ENCODE measurements around the gene IRS2. TPM values are rescaled to one million over a fixed set of nuclear protein-coding genes. Genes with fewer than 3 reads are reported as not detected.

IRS2 gene
- total and polyA plus RNA-seq, 2 experiments from 2014 or later: 3.4 to 7.7 TPM

GRCh38 chr13:109803825-109804224 is 17.4 kb upstream of the IRS2 start:
- Histone ChIP-seq H2AFZ (no peak overlapping the region), H3K27ac (no peak overlapping the region), H3K4me3 (no peak overlapping the region), H3K27me3 (replicated peaks; ENCODE audit: insufficient read depth) (no peaks in the 10 kb centered on the region), H3K9me3 (ENCODE audit: low read depth) (no peaks in the 10 kb centered on the region), H3K9me2 (ENCODE audit: insufficient read depth) (no peaks in the 10 kb centered on the region), H3K79me2 (ENCODE audit: insufficient read depth) (no peaks in the 10 kb centered on the region), H3K4me2 (ENCODE audit: unreplicated experiment) (no peak overlapping the region), H3K36me3 (ENCODE audit: low read depth) (no peaks in the 10 kb centered on the region), H3K4me1 (ENCODE audit: insufficient read depth) (no peaks in the 10 kb centered on the region), H4K20me1 (ENCODE audit: insufficient read depth) (no peaks in the 10 kb centered on the region), H3K9ac (no peak overlapping the region), H3F3A (ENCODE audit: insufficient read depth) (no peaks in the 10 kb centered on the region)
- no peak for DNase-seq
- TF ChIP-seq EZH2phosphoT487 (IDR thresholded peaks at IDR 0.05; ENCODE audit: insufficient read depth, low read depth) (no peak), EZH2 (IDR thresholded peaks at IDR 0.05; ENCODE audit: insufficient read depth, poor library complexity, severe bottlenecking) (no peak)
- in situ Hi-C loops (cut with MboI): no loop called here
- 79 to 81% methylated on average over 1 of the region's 1 CpG for WGBS, 2 experiments (ENCODE audit: low coverage in 1 of 2, low lambda C conversion rate in 2 of 2, missing lambda C conversion rate in 2 of 2)

- Histone ChIP-seq H3K4me2 (ENCODE audit: unreplicated experiment) (no peak overlapping the region), H3F3A (ENCODE audit: insufficient read depth) (no peaks in the 10 kb centered on the region), H3K9ac (no peak overlapping the region), H3K36me3 (ENCODE audit: low read depth) (no peaks in the 10 kb centered on the region), H3K9me2 (ENCODE audit: insufficient read depth) (no peaks in the 10 kb centered on the region), H3K27ac (no peak overlapping the region), H3K27me3 (replicated peaks; ENCODE audit: insufficient read depth) (no peaks in the 10 kb centered on the region), H3K79me2 (ENCODE audit: insufficient read depth) (no peaks in the 10 kb centered on the region), H3K9me3 (ENCODE audit: low read depth) (no peaks in the 10 kb centered on the region), H4K20me1 (ENCODE audit: insufficient read depth) (no peaks in the 10 kb centered on the region), H3K4me1 (ENCODE audit: insufficient read depth) (no peaks in the 10 kb centered on the region), H3K4me3 (no peak overlapping the region), H2AFZ (no peak overlapping the region)
- 68 to 72% methylated on average over 4 of the region's 4 CpGs for WGBS, 2 experiments (ENCODE audit: low coverage in 1 of 2, low lambda C conversion rate in 2 of 2, missing lambda C conversion rate in 2 of 2)
- DNase-seq: no peak
- in situ Hi-C loops (cut with MboI): no loop called here
- no peak for TF ChIP-seq EZH2phosphoT487 (IDR thresholded peaks at IDR 0.05; ENCODE audit: insufficient read depth, low read depth)
- TF ChIP-seq EZH2 (IDR thresholded peaks at IDR 0.05; ENCODE audit: insufficient read depth, poor library complexity, severe bottlenecking): no peak
Measured at GRCh38 chr13:109802936-109803335, 16.6 kb upstream of the IRS2 start.

GRCh38 chr13:109795011-109795410 is 8.6 kb upstream of the IRS2 start:
- H3K9me3 ChIP-seq (ENCODE audit: low read depth): no peaks in the 10 kb centered on the region
- no peak for TF ChIP-seq EZH2 (IDR thresholded peaks at IDR 0.05; ENCODE audit: insufficient read depth, poor library complexity, severe bottlenecking)
- no peak for TF ChIP-seq EZH2phosphoT487 (IDR thresholded peaks at IDR 0.05; ENCODE audit: insufficient read depth, low read depth)
- no peak for DNase-seq
- no peak overlapping the region for H3K4me2 ChIP-seq (ENCODE audit: unreplicated experiment)
- 71 to 74% methylated on average over 2 of the region's 2 CpGs for WGBS, 2 experiments (ENCODE audit: low coverage in 1 of 2, low lambda C conversion rate in 2 of 2, missing lambda C conversion rate in 2 of 2)
- H3K36me3 ChIP-seq (ENCODE audit: low read depth): no peaks in the 10 kb centered on the region
- in situ Hi-C loops (cut with MboI): loop anchor here (10.0 kb wide), 1 partner anchor 310 kb away; no protein-coding TSS in a partner anchor
- no peaks in the 10 kb centered on the region for H3K79me2 ChIP-seq (ENCODE audit: insufficient read depth)
- no peaks in the 10 kb centered on the region for H3F3A ChIP-seq (ENCODE audit: insufficient read depth)
- no peak overlapping the region for H3K4me3 ChIP-seq
- no peaks in the 10 kb centered on the region for H4K20me1 ChIP-seq (ENCODE audit: insufficient read depth)
- no peak overlapping the region for H3K27ac ChIP-seq
- no peaks in the 10 kb centered on the region for H3K9me2 ChIP-seq (ENCODE audit: insufficient read depth)
- no peak overlapping the region for H2AFZ ChIP-seq
- no peaks in the 10 kb centered on the region for H3K27me3 ChIP-seq (replicated peaks; ENCODE audit: insufficient read depth)
- peaks cover 11% of the 10 kb centered on the region for H3K4me1 ChIP-seq (ENCODE audit: insufficient read depth)
- H3K9ac ChIP-seq: no peak overlapping the region

GRCh38 chr13:109794095-109794494 is 7.7 kb upstream of the IRS2 start:
- Histone ChIP-seq H3K9ac (no peak overlapping the region), H4K20me1 (ENCODE audit: insufficient read depth) (no peaks in the 10 kb centered on the region), H3K4me3 (no peak overlapping the region), H3K4me2 (ENCODE audit: unreplicated experiment) (no peak overlapping the region), H3K4me1 (ENCODE audit: insufficient read depth) (peaks cover 18% of the 10 kb centered on the region), H3K79me2 (ENCODE audit: insufficient read depth) (no peaks in the 10 kb centered on the region), H3F3A (ENCODE audit: insufficient read depth) (peaks cover 7% of the 10 kb centered on the region; the same call in 1 of the 2 replicates), H3K27ac (no peak overlapping the region), H3K36me3 (ENCODE audit: low read depth) (no peaks in the 10 kb centered on the region), H3K27me3 (replicated peaks; ENCODE audit: insufficient read depth) (no peaks in the 10 kb centered on the region), H3K9me2 (ENCODE audit: insufficient read depth) (no peaks in the 10 kb centered on the region), H3K9me3 (ENCODE audit: low read depth) (no peaks in the 10 kb centered on the region), H2AFZ (no peak overlapping the region)
- TF ChIP-seq EZH2phosphoT487 (IDR thresholded peaks at IDR 0.05; ENCODE audit: insufficient read depth, low read depth): no peak
- TF ChIP-seq EZH2 (IDR thresholded peaks at IDR 0.05; ENCODE audit: insufficient read depth, poor library complexity, severe bottlenecking): no peak
- no peak for DNase-seq
- 79 to 81% methylated on average over 12 of the region's 12 CpGs for WGBS, 2 experiments (ENCODE audit: low coverage in 1 of 2, low lambda C conversion rate in 2 of 2, missing lambda C conversion rate in 2 of 2)
- in situ Hi-C loops (cut with MboI): loop anchor here (10.0 kb wide), 1 partner anchor 311 kb away; no protein-coding TSS in a partner anchor
